Duodenal mucosa (tissue), 2 donors: ENCODE data around the gene BTBD9.
"Not testable (repeated sequence)": the region's sequence is repeated elsewhere in the genome, so short reads cannot be mapped to it uniquely, and the experiment has no call there.

Experiments
- H3K27ac ChIP-seq: one replicate; pipeline ENCODE4 v1.7.0; 2013; ENCODE audit warnings: low read depth, low read length
- H3K27me3 ChIP-seq, 2 donors: one replicate each; pipeline ENCODE4 v1.7.0; 2013; ENCODE audit warnings: low read length in 2 of 2, control low read depth in 1 of 2; ENCODE audit not compliant: insufficient read depth in 2 of 2, control insufficient read depth in 1 of 2
- H3K36me3 ChIP-seq, 2 donors: one replicate each; pipeline ENCODE4 v1.7.0; 2013; ENCODE audit warnings: low read length in 2 of 2, control low read depth in 1 of 2; ENCODE audit not compliant: insufficient read depth in 2 of 2, control insufficient read depth in 1 of 2
- H3K4me1 ChIP-seq, 2 donors: one replicate each; pipeline ENCODE4 v1.7.0; 2013; ENCODE audit warnings: low read length in 2 of 2, control low read depth in 1 of 2; ENCODE audit not compliant: insufficient read depth in 2 of 2, control insufficient read depth in 1 of 2
- H3K4me3 ChIP-seq, 2 donors: one replicate each; pipeline ENCODE4 v1.7.0; 2013; ENCODE audit warnings: low read length in 2 of 2, low read depth in 1 of 2
- H3K9ac ChIP-seq, 2 donors: one replicate each; pipeline ENCODE4 v1.7.0; 2013; ENCODE audit warnings: low read length in 2 of 2, low read depth in 1 of 2
- H3K9me3 ChIP-seq, 2 donors: one replicate each; pipeline ENCODE4 v1.7.0; 2013; ENCODE audit warnings: low read length in 2 of 2, control low read depth in 1 of 2; ENCODE audit not compliant: control insufficient read depth in 1 of 2

The BTBD9 gene

GRCh38 chr6:38133932-38134703, 505.6 kb downstream of the BTBD9 start:
- H3K9ac ChIP-seq = no peak overlapping the region
- H3K36me3 ChIP-seq = peaks cover 0 to 3% of the 10 kb centered on the region in 2 donors
- H3K4me1 ChIP-seq = no peaks in the 10 kb centered on the region
- no peak overlapping the region for H3K4me3 ChIP-seq
- no peak overlapping the region for H3K27ac ChIP-seq
- no peaks in the 10 kb centered on the region for H3K27me3 ChIP-seq
- no peaks in the 10 kb centered on the region for H3K9me3 ChIP-seq

GRCh38 chr6:38131527-38131965, 508.2 kb downstream of the BTBD9 start:
- peaks cover 0 to 3% of the 10 kb centered on the region in 2 donors for H3K36me3 ChIP-seq
- H3K27ac ChIP-seq = no peak overlapping the region
- H3K4me3 ChIP-seq = no peak overlapping the region
- no peaks in the 10 kb centered on the region for H3K9me3 ChIP-seq
- no peaks in the 10 kb centered on the region for H3K27me3 ChIP-seq
- no peak overlapping the region for H3K9ac ChIP-seq
- H3K4me1 ChIP-seq = no peaks in the 10 kb centered on the region

- Histone ChIP-seq H3K4me3 (no peak overlapping the region), H3K9ac (no peak overlapping the region), H3K27me3 (no peaks in the 10 kb centered on the region), H3K4me1 (no peaks in the 10 kb centered on the region), H3K27ac (no peak overlapping the region), H3K36me3 (peaks cover 3 to 7% of the 10 kb centered on the region in 2 donors), H3K9me3 (no peaks in the 10 kb centered on the region)
These were observed 512.4 kb downstream of the BTBD9 start for GRCh38 chr6:38127284-38127683.

- peaks cover 9 to 10% of the 10 kb centered on the region in 2 donors for H3K36me3 ChIP-seq
- H3K27me3 ChIP-seq, H3K4me1 ChIP-seq, H3K27ac ChIP-seq, H3K4me3 ChIP-seq, H3K9me3 ChIP-seq, H3K9ac ChIP-seq: not testable (repeated sequence)
These were observed 515.4 kb downstream of the BTBD9 start for GRCh38 chr6:38124224-38124926.

GRCh38 chr6:38119516-38119915, 520.2 kb downstream of the BTBD9 start:
- Histone ChIP-seq H3K36me3 (peaks cover 8 to 30% of the 10 kb centered on the region in 2 donors), H3K27me3 (no peaks in the 10 kb centered on the region), H3K27ac (no peak overlapping the region), H3K4me3 (no peak overlapping the region), H3K4me1 (peaks cover 10 to 13% of the 10 kb centered on the region in 2 donors), H3K9ac (no peak overlapping the region), H3K9me3 (no peaks in the 10 kb centered on the region)

GRCh38 chr6:38118791-38119365, 520.9 kb downstream of the BTBD9 start:
- Histone ChIP-seq H3K27ac (no peak overlapping the region), H3K4me3 (no peak overlapping the region), H3K9ac (no peak overlapping the region), H3K9me3 (no peaks in the 10 kb centered on the region), H3K36me3 (peaks cover 8 to 30% of the 10 kb centered on the region in 2 donors), H3K27me3 (no peaks in the 10 kb centered on the region), H3K4me1 (peaks cover 10 to 16% of the 10 kb centered on the region in 2 donors)
